Gastroesophageal sphincter (tissue), 4 donors: Measurements from ENCODE around the gene PDLIM5. TPM values are rescaled to one million over a fixed set of nuclear protein-coding genes. Genes with fewer than 3 reads are reported as not detected.

Source experiments
- ATAC-seq: fragments of 150-250 bp; one replicate; pipeline ENCODE4 v1.9.1; 2016; ENCODE audit warnings: mild to moderate bottlenecking, moderate library complexity
- H3K27ac ChIP-seq, 4 donors: fragments of 200-600 bp; sonication (generic) in 3 of 4; 1 replicate in 3 of 4; 2 replicates in 1 of 4; pipeline ENCODE4 v1.5.1; 2016 to 2019
- H3K27me3 ChIP-seq: fragments of 200-600 bp; sonication (generic); one replicate; pipeline ENCODE4 v1.5.1; 2019
- H3K36me3 ChIP-seq, 2 donors: fragments of 200-600 bp; sonication (generic); one replicate each; pipeline ENCODE4 v1.5.1; 2019; ENCODE audit warnings: control low read depth in 1 of 2
- H3K4me1 ChIP-seq, 3 donors: fragments of 200-600 bp; sonication (generic); 1 replicate in 2 of 3; 2 replicates in 1 of 3; pipeline ENCODE4 v1.5.1; 2016 to 2019; ENCODE audit warnings: control low read depth in 2 of 3
- H3K4me3 ChIP-seq, 2 donors: fragments of 200-600 bp; sonication (generic); one replicate each; pipeline ENCODE4 v1.5.1; 2019; ENCODE audit warnings: mild to moderate bottlenecking in 1 of 2, moderate library complexity in 1 of 2
- H3K9me3 ChIP-seq, 3 donors: fragments of 200-600 bp; sonication (generic); one replicate each; pipeline ENCODE4 v1.5.1; 2017 to 2019; ENCODE audit warnings: control low read depth in 2 of 3
- CTCF ChIP-seq, 4 experiments: fragments of 200-600 bp in 2 of 4; fragments of 450-650 bp in 2 of 4; sonication (generic) in 1 of 4; IDR thresholded peaks; one replicate each; pipeline ENCODE4 v1.5.1; 2017 to 2019; ENCODE audit warnings: antibody characterized with exemption in 4 of 4, mild to moderate bottlenecking in 2 of 4, moderate library complexity in 2 of 4
- EP300 ChIP-seq: sonication (generic); formaldehyde crosslinking; IDR thresholded peaks from one replicate; pipeline ENCODE4 v1.6.1; 2017; ENCODE audit warnings: antibody characterized with exemption, mild to moderate bottlenecking
- POLR2A ChIP-seq, 2 donors: fragments of 450-650 bp; IDR thresholded peaks; one replicate each; pipeline ENCODE4 v1.6.1; 2017; ENCODE audit warnings: antibody characterized with exemption in 2 of 2, mild to moderate bottlenecking in 2 of 2, moderate library complexity in 1 of 2
- POLR2AphosphoS5 ChIP-seq: sonication (generic); formaldehyde crosslinking; IDR thresholded peaks from one replicate; pipeline ENCODE4 v1.6.1; 2017; ENCODE audit warnings: antibody characterized with exemption
- WGBS, 2 donors: methylation state at CpG; one replicate each; pipeline ENCODE4 v1.1.5; 2018; ENCODE audit warnings: low coverage in 1 of 2; 5-methylcytosine and 5-hydroxymethylcytosine counted together
- total RNA-seq, 4 donors: library from RNA; depleted of rRNA; stranded (reverse); fragments of >200 nt; gene quantifications; one replicate each; pipeline ENCODE4 v1.1.0, GENCODE V29; 2016

The PDLIM5 gene
- total RNA-seq, 4 donors from 2014 or later, result 100 to 223 (median 175) TPM

DNA sequence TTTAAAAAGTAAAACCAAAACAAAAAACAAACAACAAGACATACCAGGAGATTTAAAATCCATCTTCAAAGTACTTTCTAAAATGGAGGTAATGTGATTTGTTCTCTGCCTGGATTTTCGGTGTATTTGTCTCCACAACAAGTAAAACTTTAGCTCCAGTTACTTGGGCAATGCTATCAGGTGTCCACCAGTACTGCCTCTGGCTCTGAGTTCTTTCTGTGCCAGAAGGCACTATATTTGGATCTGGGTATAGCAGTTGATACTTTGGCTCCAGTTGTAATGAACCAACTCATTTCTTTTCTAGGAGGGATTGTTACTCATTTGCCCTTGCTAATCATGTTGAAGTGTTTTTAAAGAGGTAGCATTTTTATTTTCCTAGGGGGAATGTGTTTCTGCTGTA lies 9.5 kb upstream of the PDLIM5 start:
- H3K36me3 ChIP-seq, result no peaks in the 10 kb centered on the region
- H3K27ac ChIP-seq, result no peak overlapping the region
- no peaks in the 10 kb centered on the region for H3K4me1 ChIP-seq
- ATAC-seq, result no peak
- no peaks in the 10 kb centered on the region for H3K9me3 ChIP-seq
- H3K4me3 ChIP-seq, result no peak overlapping the region
- TF ChIP-seq CTCF (IDR thresholded peaks at IDR 0.05) (peak in 1 of 4 experiments; percentile 21), EP300 (no peak)
- 80 to 93% methylated on average over 1 of the region's 1 CpG for WGBS, 2 donors
- H3K27me3 ChIP-seq, result no peaks in the 10 kb centered on the region

DNA sequence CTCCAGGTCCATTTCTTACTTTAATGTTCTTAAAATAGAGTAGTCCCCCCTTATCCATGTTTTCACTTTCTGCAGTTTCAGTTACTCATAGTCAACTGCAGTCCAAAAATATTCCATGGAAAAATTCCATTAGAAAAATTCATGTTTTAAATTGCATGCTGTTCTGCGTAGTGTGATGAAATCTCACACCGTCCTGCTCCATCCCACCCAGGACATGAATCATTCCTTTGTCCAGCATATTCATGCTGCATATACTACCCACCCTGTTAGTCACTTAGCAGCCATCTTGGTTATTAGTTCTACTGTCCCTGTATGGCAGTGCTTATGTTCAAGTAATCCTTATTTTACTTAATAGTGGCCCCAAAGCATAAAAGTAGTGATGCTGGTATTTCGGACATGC lies 5.4 kb upstream of the PDLIM5 start:
- Histone ChIP-seq H3K27ac (no peak overlapping the region), H3K9me3 (no peaks in the 10 kb centered on the region), H3K27me3 (no peaks in the 10 kb centered on the region), H3K4me1 (peaks cover 0 to 7% (median 0%) of the 10 kb centered on the region in 3 donors), H3K4me3 (no peak overlapping the region), H3K36me3 (no peaks in the 10 kb centered on the region)
- ATAC-seq, result peak; percentile 74
- 54 to 69% methylated on average over 3 of the region's 3 CpGs for WGBS, 2 donors
- TF ChIP-seq POLR2AphosphoS5 (peak; percentile 73), CTCF (IDR thresholded peaks at IDR 0.05) (no peak)

GRCh38 chr4:94447754-94448411 lies 3.9 kb upstream of the PDLIM5 start:
- Histone ChIP-seq H3K36me3 (no peaks in the 10 kb centered on the region), H3K9me3 (no peaks in the 10 kb centered on the region), H3K4me3 (no peak overlapping the region), H3K4me1 (peaks cover 0 to 7% (median 0%) of the 10 kb centered on the region in 3 donors), H3K27me3 (no peaks in the 10 kb centered on the region), H3K27ac (no peak overlapping the region)
- WGBS, 2 donors, result 83 to 94% methylated on average over 1 to 3 of the region's 3 CpGs
- no peak for ATAC-seq
- TF ChIP-seq POLR2A (IDR thresholded peaks at IDR 0.05) (no peak), CTCF (IDR thresholded peaks at IDR 0.05) (no peak), POLR2AphosphoS5 (no peak), EP300 (no peak)

DNA sequence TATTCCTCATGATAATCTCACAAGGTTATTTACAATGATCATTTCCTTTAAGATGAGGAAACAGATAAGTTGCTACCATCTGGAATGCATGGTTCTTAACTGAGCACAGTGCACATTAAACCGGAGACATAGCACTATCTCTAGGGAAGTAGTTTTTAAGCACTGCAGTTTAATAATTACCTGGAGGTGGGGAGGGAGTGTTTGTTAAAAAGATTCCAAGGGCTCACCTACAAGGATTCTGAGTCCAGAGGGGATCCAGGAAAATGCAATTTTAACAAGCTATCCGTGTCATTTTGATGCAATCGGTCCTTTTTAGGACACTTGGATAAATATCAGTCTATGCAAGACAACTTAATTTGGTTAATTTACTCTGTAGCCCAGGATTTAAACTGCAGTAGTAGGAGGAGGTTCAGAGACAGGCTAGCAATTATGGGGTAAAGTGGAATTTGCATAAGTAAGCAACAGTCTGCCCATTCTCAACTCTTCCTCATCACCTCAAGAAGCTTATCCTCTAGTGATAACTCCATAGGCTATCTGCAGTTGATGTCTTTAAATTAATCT lies 2.8 kb upstream of the PDLIM5 start:
- Histone ChIP-seq H3K27me3 (no peaks in the 10 kb centered on the region), H3K9me3 (no peaks in the 10 kb centered on the region), H3K27ac (no peak overlapping the region), H3K36me3 (no peaks in the 10 kb centered on the region), H3K4me3 (no peak overlapping the region), H3K4me1 (peaks cover 0 to 12% (median 4%) of the 10 kb centered on the region in 3 donors)
- 89 to 94% methylated on average over 2 to 3 of the region's 3 CpGs for WGBS, 2 donors
- no peak for TF ChIP-seq POLR2AphosphoS5
- TF ChIP-seq POLR2A (IDR thresholded peaks at IDR 0.05), result no peak
- no peak for TF ChIP-seq CTCF (IDR thresholded peaks at IDR 0.05)
- TF ChIP-seq EP300, result no peak
- no peak for ATAC-seq

DNA sequence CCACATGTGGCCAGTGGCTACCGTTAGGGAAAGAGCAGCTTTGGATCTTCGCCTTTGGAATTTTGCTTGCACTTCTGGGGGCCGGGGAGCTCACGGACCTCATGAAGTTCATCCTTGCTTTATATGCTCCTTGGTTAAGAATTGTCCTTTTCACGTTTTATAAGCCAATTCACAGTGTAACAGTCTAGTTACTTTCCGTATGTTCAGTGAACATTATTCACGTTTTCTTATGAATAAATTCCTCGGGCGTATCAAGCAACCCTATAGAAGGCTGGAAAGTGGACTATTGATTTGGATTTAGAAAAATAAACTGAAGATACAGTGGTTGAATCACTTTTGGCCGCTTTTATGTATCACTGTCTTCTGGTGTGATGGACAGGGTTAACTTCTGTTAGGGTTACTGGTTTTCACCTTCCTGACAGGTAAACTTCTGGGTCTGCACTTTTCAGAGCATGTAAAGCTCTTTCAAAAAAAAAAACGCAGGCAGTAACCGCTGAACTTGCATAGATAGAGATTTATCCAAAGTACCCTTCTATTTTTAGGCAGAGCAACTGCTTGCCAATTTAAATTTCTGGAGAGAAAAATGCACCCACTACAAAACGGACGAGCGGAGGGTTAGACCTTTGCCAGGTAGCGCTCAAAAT lies 569 bp upstream of the PDLIM5 start:
- Histone ChIP-seq H3K27me3 (no peaks in the 10 kb centered on the region), H3K9me3 (no peaks in the 10 kb centered on the region), H3K36me3 (peaks cover 0 to 4% of the 10 kb centered on the region in 2 donors), H3K4me3 (peak overlapping the region; percentile 86 to 92), H3K4me1 (peaks cover 0 to 35% (median 11%) of the 10 kb centered on the region in 3 donors), H3K27ac (peak overlapping the region; percentile 41 to 99 (median 96))
- peak; percentile 3 for ATAC-seq
- TF ChIP-seq POLR2AphosphoS5, result no peak
- TF ChIP-seq CTCF (IDR thresholded peaks at IDR 0.05), result no peak
- TF ChIP-seq EP300, result no peak
- TF ChIP-seq POLR2A (IDR thresholded peaks at IDR 0.05), result no peak
- 4 to 5% methylated on average over 15 to 16 of the region's 16 CpGs for WGBS, 2 donors
